Skin epidermis (tissue), 12 donors: ENCODE data around the gene NPAS3.

ENCODE experiments used
- H3K27ac ChIP-seq, 21 experiments: fragments of 200-600 bp; sonication (generic) in 11 of 21; one replicate each; pipeline ENCODE4 v1.5.0; 2020; ENCODE audit warnings: mild to moderate bottlenecking in 3 of 21, inconsistent platforms in 2 of 21, moderate library complexity in 2 of 21
- H3K4me3 ChIP-seq, 7 experiments: fragments of 200-600 bp; sonication (generic) in 2 of 7; one replicate each; pipeline ENCODE4 v1.5.0; 2020; ENCODE audit warnings: inconsistent platforms in 2 of 7, mild to moderate bottlenecking in 2 of 7, moderate library complexity in 1 of 7

Gene NPAS3

GRCh38 chr14:33393231-33393894 is 454.7 kb downstream of the NPAS3 start:
- no peak overlapping the region for H3K4me3 ChIP-seq
- no peak overlapping the region for H3K27ac ChIP-seq

GRCh38 chr14:33393895-33394368 is 455.3 kb downstream of the NPAS3 start:
- no peak overlapping the region for H3K27ac ChIP-seq
- no peak overlapping the region for H3K4me3 ChIP-seq

- Histone ChIP-seq H3K4me3 (no peak overlapping the region), H3K27ac (no peak overlapping the region)
These were observed 462.6 kb downstream of the NPAS3 start for GRCh38 chr14:33401311-33401710.

GRCh38 chr14:33402604-33403003 is 463.9 kb downstream of the NPAS3 start:
- Histone ChIP-seq H3K27ac (no peak overlapping the region), H3K4me3 (no peak overlapping the region)

- Histone ChIP-seq H3K4me3 (no peak overlapping the region), H3K27ac (no peak overlapping the region)
These were observed 465.4 kb downstream of the NPAS3 start for GRCh38 chr14:33404054-33404453.

GRCh38 chr14:33404964-33405574 is 466.4 kb downstream of the NPAS3 start:
- no peak overlapping the region for H3K27ac ChIP-seq
- H3K4me3 ChIP-seq = no peak overlapping the region

- Histone ChIP-seq H3K27ac (no peak overlapping the region), H3K4me3 (no peak overlapping the region)
These were observed 468.1 kb downstream of the NPAS3 start for GRCh38 chr14:33406766-33407165.

- no peak overlapping the region for H3K4me3 ChIP-seq
- no peak overlapping the region for H3K27ac ChIP-seq
These were observed 469.6 kb downstream of the NPAS3 start for GRCh38 chr14:33408291-33408690.

GRCh38 chr14:33412450-33412849 is 473.8 kb downstream of the NPAS3 start:
- no peak overlapping the region for H3K4me3 ChIP-seq

GRCh38 chr14:33413381-33413780 is 474.7 kb downstream of the NPAS3 start:
- Histone ChIP-seq H3K4me3 (no peak overlapping the region), H3K27ac (no peak overlapping the region)

More at GRCh38 chr14:33412450-33412849, 473.8 kb downstream of the NPAS3 start:
- H3K27ac ChIP-seq = no peak overlapping the region

GRCh38 chr14:33414041-33414440 is 475.4 kb downstream of the NPAS3 start:
- no peak overlapping the region for H3K4me3 ChIP-seq
- no peak overlapping the region for H3K27ac ChIP-seq

GRCh38 chr14:33420051-33420627 is 481.5 kb downstream of the NPAS3 start:
- H3K4me3 ChIP-seq = no peak overlapping the region

GRCh38 chr14:33430414-33431035 is 491.8 kb downstream of the NPAS3 start:
- H3K4me3 ChIP-seq = no peak overlapping the region
- H3K27ac ChIP-seq = no peak overlapping the region

More at GRCh38 chr14:33420051-33420627, 481.5 kb downstream of the NPAS3 start:
- H3K27ac ChIP-seq = no peak overlapping the region

GRCh38 chr14:33432407-33433023 is 493.8 kb downstream of the NPAS3 start:
- no peak overlapping the region for H3K27ac ChIP-seq

GRCh38 chr14:33433396-33433795 is 494.7 kb downstream of the NPAS3 start:
- no peak overlapping the region for H3K27ac ChIP-seq
- H3K4me3 ChIP-seq = no peak overlapping the region

More at GRCh38 chr14:33432407-33433023, 493.8 kb downstream of the NPAS3 start:
- H3K4me3 ChIP-seq = no peak overlapping the region

- Histone ChIP-seq H3K27ac (no peak overlapping the region), H3K4me3 (no peak overlapping the region)
These were observed 497.4 kb downstream of the NPAS3 start for GRCh38 chr14:33435911-33436689.

- no peak overlapping the region for H3K4me3 ChIP-seq
- H3K27ac ChIP-seq = no peak overlapping the region
These were observed 503.0 kb downstream of the NPAS3 start for GRCh38 chr14:33441633-33442032.

GRCh38 chr14:33444136-33444535 is 505.5 kb downstream of the NPAS3 start:
- no peak overlapping the region for H3K4me3 ChIP-seq
- no peak overlapping the region for H3K27ac ChIP-seq

- no peak overlapping the region for H3K4me3 ChIP-seq
These were observed 510.6 kb downstream of the NPAS3 start for GRCh38 chr14:33449268-33449667.

More at GRCh38 chr14:33449268-33449667, 510.6 kb downstream of the NPAS3 start:
- no peak overlapping the region for H3K27ac ChIP-seq
